Measurements from ENCODE around the gene CELF3.

DNA sequence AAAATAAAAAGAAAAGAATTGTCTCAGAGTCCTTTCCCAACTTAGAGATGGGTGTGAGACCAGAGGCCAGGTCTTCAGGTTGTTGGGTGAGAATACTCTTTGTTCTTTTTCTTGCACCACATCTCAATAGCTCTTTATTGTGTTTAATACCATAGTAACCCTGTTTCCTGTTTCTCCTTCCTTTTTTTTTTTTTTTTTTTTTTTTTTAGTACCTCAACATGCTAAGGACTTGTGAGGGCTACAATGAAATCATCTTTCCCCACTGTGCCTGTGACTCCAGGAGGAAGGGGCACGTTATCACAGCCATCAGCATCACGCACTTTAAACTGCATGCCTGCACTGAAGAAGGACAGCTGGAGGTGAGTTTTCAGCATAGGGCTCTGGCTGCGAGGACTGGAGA lies 24.4 kb downstream of the CELF3 start:
- TF ChIP-seq POLR2AphosphoS5 (IDR thresholded peaks at IDR 0.05; ENCODE audit: low read depth) (no peak), CTCF (conservative IDR thresholded peaks at IDR 0.05; ENCODE audit: low read depth in 2 of 2) (no peak), EZH2 (IDR thresholded peaks at IDR 0.05; ENCODE audit: low read depth, unreplicated experiment) (no peak), REST (IDR thresholded peaks at IDR 0.05; ENCODE audit: unreplicated experiment) (no peak)
